ENCODE data around the gene EDNRB. TPM values are rescaled to one million over a fixed set of nuclear protein-coding genes. Genes with fewer than 3 reads are reported as not detected.

EDNRB gene
- total and polyA plus RNA-seq, 2 of the 8 experiments (the other 6 are each of a cell fraction or from before 2014, with no cell fraction given) = 15.8 to 73.2 TPM

DNA sequence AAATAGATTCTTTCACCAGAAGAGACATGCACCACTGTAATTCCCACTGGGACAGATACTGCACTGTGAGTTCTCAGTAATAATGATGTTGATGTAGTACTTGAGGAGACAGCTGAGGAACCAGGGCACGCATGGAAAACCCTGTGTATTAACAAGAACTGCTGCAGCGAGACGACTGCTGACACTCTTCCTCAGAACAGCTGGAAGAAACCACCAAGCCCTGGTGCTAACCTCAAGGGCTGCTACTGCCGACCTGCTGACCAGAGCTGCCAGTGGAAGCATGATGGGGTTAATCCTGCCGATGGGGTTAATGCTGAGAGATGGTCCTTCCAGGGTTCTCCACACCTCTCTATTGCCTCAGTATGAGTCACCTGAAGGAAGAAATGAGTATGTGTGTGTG lies 45.6 kb downstream of the EDNRB start (continued):
- TF ChIP-seq TEAD4 (IDR thresholded peaks at IDR 0.05; ENCODE audit: low read depth, low read length) = no peak
- TF ChIP-seq SUZ12 (IDR thresholded peaks at IDR 0.05; ENCODE audit: low read length) = no peak
- TF ChIP-seq FOSL1 (IDR thresholded peaks at IDR 0.05; ENCODE audit: insufficient read depth, low read depth, low read length) = no peak
- TF ChIP-seq POLR2A (IDR thresholded peaks at IDR 0.05; ENCODE audit: control extremely low read depth in 1 of 2, low read depth in 2 of 2, low read length in 2 of 2) = no peak
- TF ChIP-seq POLR2AphosphoS5 (IDR thresholded peaks at IDR 0.05; ENCODE audit: low read depth, low read length) = no peak
- no peak for TF ChIP-seq SAP30 (IDR thresholded peaks at IDR 0.05; ENCODE audit: insufficient read depth, insufficient replicate concordance, low read length)

All from H1 (cell line).